HG02852 (cell line): ENCODE data around the gene IDI1.

Experiments used
- ATAC-seq: cut with Tn5 transposase; IDR thresholded peaks from one replicate; pipeline ENCODE4 v1.9.1; 2021; ENCODE audit warnings: mild to moderate bottlenecking, moderate library complexity; ENCODE audit not compliant: unreplicated experiment

The IDI1 gene

DNA sequence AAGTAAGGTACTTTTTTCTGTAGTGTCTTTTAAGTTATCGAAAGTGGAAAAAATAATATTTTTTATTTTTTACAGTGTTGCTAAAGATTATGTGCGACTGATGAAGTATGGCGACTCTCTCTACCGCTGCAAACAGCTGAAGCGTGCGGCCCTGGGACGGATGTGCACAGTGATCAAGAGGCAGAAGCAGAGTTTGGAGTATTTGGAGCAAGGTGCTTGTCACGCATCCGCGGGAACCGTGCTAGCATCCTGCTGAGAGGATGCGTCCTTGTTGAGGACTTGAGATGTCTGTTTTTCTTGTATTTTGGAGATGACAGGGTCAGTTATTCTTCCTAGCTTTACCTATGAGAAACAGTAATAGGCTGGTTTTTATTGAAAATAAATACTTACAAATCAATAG, 52.9 kb downstream of the IDI1 start:
- no peak for ATAC-seq

DNA sequence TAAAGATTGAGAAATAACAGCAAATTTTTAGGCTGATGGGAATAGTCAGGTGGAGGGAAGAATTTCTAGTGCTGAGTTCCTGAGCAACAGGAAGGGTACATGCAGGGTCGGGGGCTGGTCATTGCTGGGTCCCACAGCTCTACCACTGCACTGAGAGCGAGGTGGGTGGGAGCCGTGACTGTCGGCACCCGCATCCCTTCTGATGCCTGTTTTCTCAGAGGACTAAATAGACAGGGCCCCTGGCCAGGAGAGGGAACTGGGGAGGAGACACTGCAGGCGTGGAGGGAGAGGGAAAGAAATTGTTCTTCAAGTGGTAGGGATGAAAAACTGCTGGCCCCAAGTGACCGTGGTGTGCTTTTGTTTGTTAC, 53.4 kb downstream of the IDI1 start:
- ATAC-seq: no peak

GRCh38 chr10:994836-995558, 53.9 kb downstream of the IDI1 start:
- ATAC-seq: no peak

- ATAC-seq: no peak
Observed at GRCh38 chr10:992871-993270, 56.0 kb downstream of the IDI1 start.

DNA sequence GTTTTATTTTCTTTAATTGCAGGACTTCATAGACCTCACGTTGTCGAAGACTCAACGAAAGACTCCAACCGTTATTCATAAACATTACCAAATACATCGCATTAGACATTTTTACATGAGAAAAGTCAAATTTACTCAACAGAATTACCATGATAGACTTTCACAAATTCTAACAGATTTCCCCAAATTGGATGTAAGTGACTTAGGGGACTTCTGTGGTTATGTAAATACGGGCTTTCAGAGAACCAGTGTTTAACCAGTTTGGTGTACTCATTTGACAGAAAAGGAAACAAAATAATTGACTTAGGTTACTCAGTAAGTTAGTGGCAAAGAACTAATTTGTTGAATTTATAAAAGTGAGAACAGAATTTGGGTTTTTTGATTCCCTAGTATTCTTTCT, 56.5 kb downstream of the IDI1 start:
- ATAC-seq: no peak

- ATAC-seq: no peak
Observed at GRCh38 chr10:990808-991207, 58.1 kb downstream of the IDI1 start.
